Measurements from ENCODE around the gene CACNA2D3. TPM values are rescaled to one million over a fixed set of nuclear protein-coding genes. Genes with fewer than 3 reads are reported as not detected.

Gene CACNA2D3
- total RNA-seq, 1 donor from 2014 or later = not detected

DNA sequence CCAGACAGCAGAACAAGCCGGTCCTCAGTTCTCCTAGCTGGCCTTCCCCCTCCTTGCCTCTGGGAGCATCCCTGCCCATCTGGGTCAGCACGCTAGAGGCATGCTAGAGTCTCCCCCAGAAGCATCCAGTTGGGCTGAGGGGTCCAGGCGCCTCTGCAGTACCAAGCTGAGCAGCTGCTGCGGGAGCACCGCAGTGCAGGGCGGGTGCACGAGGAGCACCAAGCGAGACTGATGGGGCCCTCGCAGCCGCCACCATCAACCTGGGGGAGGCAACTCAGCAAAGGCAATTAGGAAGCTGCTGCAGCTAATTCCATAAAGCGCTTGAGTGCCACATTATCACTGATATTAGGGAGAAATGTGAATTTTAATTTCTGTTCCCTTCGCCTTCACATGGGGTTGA lies 12.4 kb downstream of the CACNA2D3 start:
- H3K9me3 Mint-ChIP-seq (ENCODE audit: low read depth) = no peaks in the 10 kb centered on the region
- H3K4me3 Mint-ChIP-seq (ENCODE audit: unreplicated experiment) = no peak overlapping the region
- no peak overlapping the region for H3K27ac Mint-ChIP-seq (ENCODE audit: unreplicated experiment)
- no peaks in the 10 kb centered on the region for H3K36me3 Mint-ChIP-seq (ENCODE audit: low read depth)
- H3K4me1 Mint-ChIP-seq (ENCODE audit: low read depth) = no peaks in the 10 kb centered on the region
- H3K27me3 Mint-ChIP-seq (ENCODE audit: low read depth) = peaks cover 36% of the 10 kb centered on the region
- no peak for TF ChIP-seq CTCF (IDR thresholded peaks at IDR 0.05)
- no peak for DNase-seq (ENCODE audit: low spot score)

GRCh38 chr3:54137311-54137710 lies 15.0 kb downstream of the CACNA2D3 start:
- H3K27ac Mint-ChIP-seq (ENCODE audit: unreplicated experiment) = no peak overlapping the region
- no peak overlapping the region for H3K4me3 Mint-ChIP-seq (ENCODE audit: unreplicated experiment)
- H3K4me1 Mint-ChIP-seq (ENCODE audit: low read depth) = no peaks in the 10 kb centered on the region
- no peaks in the 10 kb centered on the region for H3K9me3 Mint-ChIP-seq (ENCODE audit: low read depth)
- TF ChIP-seq CTCF (IDR thresholded peaks at IDR 0.05) = no peak
- no peak for DNase-seq (ENCODE audit: low spot score)
- H3K36me3 Mint-ChIP-seq (ENCODE audit: low read depth) = no peaks in the 10 kb centered on the region
- H3K27me3 Mint-ChIP-seq (ENCODE audit: low read depth) = peaks cover 41% of the 10 kb centered on the region

- TF ChIP-seq CTCF (IDR thresholded peaks at IDR 0.05) = no peak
- H3K27me3 Mint-ChIP-seq (ENCODE audit: low read depth) = peaks cover 32% of the 10 kb centered on the region
- no peaks in the 10 kb centered on the region for H3K9me3 Mint-ChIP-seq (ENCODE audit: low read depth)
- H3K36me3 Mint-ChIP-seq (ENCODE audit: low read depth) = no peaks in the 10 kb centered on the region
- H3K4me3 Mint-ChIP-seq (ENCODE audit: unreplicated experiment) = no peak overlapping the region
- DNase-seq (ENCODE audit: low spot score) = no peak
- no peaks in the 10 kb centered on the region for H3K4me1 Mint-ChIP-seq (ENCODE audit: low read depth)
- H3K27ac Mint-ChIP-seq (ENCODE audit: unreplicated experiment) = no peak overlapping the region
These were observed 16.7 kb downstream of the CACNA2D3 start for GRCh38 chr3:54138937-54139547.

GRCh38 chr3:54139630-54140029 lies 17.3 kb downstream of the CACNA2D3 start:
- Mint-ChIP-seq H3K4me1 (ENCODE audit: low read depth) (no peaks in the 10 kb centered on the region), H3K27ac (ENCODE audit: unreplicated experiment) (no peak overlapping the region)

DNA sequence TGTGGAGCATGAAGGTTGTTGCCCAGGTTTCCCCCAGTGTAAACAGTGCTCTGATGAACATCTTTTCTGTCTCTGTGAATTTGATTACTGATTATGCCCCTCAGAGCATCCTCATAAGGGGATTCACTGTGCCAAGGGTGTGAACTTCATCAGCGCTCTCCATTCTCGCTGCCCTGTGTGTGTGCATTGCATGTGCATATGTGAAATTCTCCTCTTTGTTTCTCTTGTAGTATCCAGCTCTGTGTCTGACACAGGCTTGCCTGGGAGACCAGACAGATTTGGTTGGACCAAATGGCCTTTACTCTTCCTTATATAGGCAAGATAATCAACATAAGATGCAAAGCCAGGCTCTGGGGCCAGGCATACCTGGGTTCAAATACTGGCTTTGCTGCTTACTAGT lies 21.9 kb downstream of the CACNA2D3 start:
- no peak for DNase-seq (ENCODE audit: low spot score)
- H3K27me3 Mint-ChIP-seq (ENCODE audit: low read depth) = peaks cover 28% of the 10 kb centered on the region
- H3K9me3 Mint-ChIP-seq (ENCODE audit: low read depth) = no peaks in the 10 kb centered on the region
- no peaks in the 10 kb centered on the region for H3K4me1 Mint-ChIP-seq (ENCODE audit: low read depth)
- TF ChIP-seq CTCF (IDR thresholded peaks at IDR 0.05) = no peak
- no peak overlapping the region for H3K27ac Mint-ChIP-seq (ENCODE audit: unreplicated experiment)
- no peaks in the 10 kb centered on the region for H3K36me3 Mint-ChIP-seq (ENCODE audit: low read depth)
- no peak overlapping the region for H3K4me3 Mint-ChIP-seq (ENCODE audit: unreplicated experiment)

More at GRCh38 chr3:54139630-54140029, 17.3 kb downstream of the CACNA2D3 start:
- no peak for DNase-seq (ENCODE audit: low spot score)
- H3K4me3 Mint-ChIP-seq (ENCODE audit: unreplicated experiment) = no peak overlapping the region
- H3K27me3 Mint-ChIP-seq (ENCODE audit: low read depth) = peaks cover 34% of the 10 kb centered on the region
- H3K9me3 Mint-ChIP-seq (ENCODE audit: low read depth) = no peaks in the 10 kb centered on the region
- H3K36me3 Mint-ChIP-seq (ENCODE audit: low read depth) = no peaks in the 10 kb centered on the region
- TF ChIP-seq CTCF (IDR thresholded peaks at IDR 0.05) = no peak

Measured in chondrocyte (in vitro differentiated cells).